A204.1 (cell line): ENCODE measurements around the gene ENTPD5.

Source experiments
- FAIRE-seq: peaks from 2 replicates; lab custom pipeline; 2012; peaks lifted over from hg19 to GRCh38; lab: Jason Lieb, UNC

The ENTPD5 gene, protein sequence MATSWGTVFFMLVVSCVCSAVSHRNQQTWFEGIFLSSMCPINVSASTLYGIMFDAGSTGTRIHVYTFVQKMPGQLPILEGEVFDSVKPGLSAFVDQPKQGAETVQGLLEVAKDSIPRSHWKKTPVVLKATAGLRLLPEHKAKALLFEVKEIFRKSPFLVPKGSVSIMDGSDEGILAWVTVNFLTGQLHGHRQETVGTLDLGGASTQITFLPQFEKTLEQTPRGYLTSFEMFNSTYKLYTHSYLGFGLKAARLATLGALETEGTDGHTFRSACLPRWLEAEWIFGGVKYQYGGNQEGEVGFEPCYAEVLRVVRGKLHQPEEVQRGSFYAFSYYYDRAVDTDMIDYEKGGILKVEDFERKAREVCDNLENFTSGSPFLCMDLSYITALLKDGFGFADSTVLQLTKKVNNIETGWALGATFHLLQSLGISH

DNA sequence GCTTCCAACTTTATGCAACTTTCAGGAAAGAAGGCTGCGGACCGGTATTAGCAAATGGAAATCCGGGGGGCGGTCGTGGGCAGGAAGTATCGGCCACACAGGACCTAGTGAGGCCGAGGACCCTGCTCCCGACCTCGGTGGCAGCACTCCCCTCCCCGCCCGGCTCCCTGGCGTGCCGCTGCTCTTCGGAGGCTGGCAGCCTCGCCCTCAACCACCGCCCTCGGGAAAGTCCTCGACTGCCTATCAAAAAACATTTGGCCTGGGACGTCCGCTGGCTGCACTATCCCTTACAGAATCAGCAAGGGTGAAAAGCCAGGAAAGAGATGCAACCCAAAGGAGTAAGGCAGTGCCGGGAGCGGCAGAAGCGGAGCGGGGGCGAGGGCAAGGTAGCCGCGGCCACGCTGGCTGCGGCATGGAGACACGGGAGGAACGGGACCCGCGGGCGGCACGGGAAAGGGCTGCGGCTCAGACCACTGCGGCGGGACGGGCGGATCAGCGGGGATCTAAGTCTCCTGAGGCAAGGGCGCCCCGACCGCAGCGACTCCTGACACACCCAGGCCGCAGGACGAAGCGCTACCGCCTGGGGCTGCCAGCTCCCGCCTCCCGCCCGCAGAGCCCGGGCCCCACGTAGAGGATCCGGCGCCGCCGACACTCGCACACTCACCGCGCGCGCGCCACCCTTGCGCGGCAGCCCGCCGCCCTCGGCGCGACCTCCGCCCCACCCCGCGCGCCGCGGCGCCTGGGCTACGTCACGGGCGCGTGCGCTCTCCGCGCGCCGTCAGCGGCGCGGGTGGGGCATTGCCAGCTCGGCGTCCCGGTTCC, at the start of gene ENTPD5, which contains the start of gene BBOF1:
Gene ENTPD5, minus strand, starts transcription at position 703 of the 822 bp plus-strand sequence. CDS start 31,186 bp downstream, outside the sequence.
Gene BBOF1, plus strand, starts transcription at position 764 of the 822 bp plus-strand sequence. CDS start 130 bp downstream, outside the sequence.
- no peak for FAIRE-seq

DNA sequence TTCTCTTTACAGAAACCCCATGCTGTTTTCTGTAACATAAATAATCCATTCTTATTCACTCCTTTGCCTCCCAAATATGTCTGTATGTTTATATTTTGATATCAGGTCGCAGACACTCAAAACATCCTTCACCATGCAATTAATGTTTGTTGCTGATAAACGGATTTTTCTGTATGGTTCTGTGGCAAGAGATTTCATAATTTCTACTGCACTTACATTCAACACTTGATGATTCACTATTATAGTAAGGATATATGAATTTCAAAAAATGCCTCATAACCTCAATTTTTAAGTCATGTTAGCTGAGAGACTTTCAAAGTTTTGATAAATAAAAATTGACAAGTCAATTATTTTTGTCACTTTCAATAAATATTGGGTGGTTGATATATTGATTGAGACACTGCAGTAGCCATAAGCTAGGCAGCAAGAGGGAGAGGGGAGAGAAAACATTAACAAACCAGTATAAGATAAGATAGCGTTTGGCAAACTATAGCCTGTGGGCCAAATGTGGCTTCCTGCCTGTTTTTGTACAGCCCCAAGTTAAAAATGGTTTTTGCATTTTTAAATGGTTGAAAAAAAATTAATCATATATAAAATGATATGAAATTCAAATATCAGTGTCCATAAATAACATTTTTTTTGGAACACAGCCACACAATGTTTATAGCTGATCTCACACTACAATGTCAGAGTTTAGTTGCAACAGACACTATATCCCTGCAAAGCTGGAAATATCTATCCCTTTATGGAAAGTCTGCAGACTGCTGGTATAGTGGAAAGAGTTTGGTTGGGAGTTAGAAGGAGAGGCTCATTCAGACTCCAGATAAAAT, 46.9 kb upstream of the ENTPD5 start:
- FAIRE-seq = no peak

DNA sequence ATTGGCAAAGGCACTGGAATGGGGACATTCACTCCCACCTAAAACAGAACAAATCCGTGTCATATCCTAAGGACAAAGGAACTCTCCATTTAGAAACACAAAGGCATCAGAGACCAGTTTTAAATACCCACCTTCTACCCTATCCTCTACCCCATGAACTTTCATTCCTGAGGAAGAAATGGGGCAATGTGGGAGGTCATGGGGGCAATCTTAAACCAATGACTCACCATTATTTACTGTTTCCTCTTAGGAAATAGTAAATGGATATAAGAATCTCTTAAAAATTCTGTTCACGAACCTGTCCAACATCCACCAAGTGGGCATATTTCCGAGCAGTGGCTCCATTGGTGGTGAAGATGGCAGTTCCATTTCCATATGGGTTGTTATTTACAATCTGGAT, 45.8 kb upstream of the ENTPD5 start:
- FAIRE-seq = no peak

DNA sequence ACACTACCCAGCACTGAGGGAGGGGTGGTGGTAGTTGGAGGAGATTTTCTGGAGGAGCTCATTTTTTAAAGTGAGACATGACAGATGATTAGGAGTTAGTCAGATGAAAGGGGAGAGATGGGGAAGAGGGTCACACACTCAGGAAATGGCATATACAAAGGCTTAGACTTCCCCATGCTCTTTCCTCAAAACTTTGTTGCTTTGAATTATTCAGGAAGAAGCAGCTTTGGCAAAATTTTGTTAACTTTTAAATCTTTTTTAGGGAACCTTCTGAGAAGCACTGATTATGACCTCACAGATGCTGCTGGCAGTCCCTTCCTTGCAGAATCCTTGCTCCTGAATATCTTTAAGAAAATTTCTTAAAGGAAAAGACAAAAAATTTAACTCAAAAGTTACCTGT, 45.3 kb upstream of the ENTPD5 start:
- FAIRE-seq = no peak

DNA sequence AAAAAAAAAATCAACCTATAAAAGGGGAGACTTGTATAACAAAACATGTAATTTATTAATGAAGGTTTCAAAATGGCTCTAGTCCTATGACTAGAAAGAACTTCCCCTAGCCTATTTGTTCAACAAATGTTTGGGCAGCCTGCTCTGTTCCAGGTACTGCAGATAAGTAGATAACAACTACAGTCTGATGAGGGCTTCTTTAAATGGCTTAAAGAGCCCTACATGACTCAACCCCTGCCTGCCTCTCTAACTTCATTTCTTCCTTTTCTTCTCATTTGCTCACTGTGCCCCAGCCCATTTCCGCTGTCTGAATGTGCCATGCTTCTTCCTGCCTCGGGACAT, 43.7 kb upstream of the ENTPD5 start:
- FAIRE-seq = no peak

DNA sequence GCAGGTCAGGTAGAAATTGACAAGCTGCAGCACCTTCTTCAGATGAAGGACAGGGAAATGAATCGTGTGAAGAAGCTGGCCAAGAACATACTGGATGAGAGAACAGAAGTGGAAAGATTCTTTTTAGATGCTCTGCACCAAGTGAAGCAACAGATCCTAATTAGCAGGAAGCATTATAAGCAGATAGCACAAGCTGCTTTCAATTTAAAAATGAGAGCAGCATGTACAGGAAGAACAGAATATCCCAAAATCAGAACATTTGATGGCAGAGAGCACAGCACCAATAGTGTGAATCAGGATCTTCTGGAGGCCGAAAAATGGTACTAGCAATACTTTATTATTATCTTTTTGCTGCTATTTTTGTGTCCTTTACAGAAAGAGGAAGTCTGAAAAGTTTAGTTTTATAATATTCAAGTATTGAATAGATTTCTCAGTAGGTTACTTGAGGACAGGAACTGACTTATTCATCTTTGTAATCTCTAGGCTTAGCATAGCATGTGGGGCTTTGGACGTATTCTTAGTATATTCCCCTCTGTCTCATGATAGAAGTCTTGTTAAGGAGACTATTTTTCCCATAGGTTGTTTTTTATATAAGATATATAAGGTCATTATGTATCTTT, 30.9 kb upstream of the ENTPD5 start:
- no peak for FAIRE-seq

DNA sequence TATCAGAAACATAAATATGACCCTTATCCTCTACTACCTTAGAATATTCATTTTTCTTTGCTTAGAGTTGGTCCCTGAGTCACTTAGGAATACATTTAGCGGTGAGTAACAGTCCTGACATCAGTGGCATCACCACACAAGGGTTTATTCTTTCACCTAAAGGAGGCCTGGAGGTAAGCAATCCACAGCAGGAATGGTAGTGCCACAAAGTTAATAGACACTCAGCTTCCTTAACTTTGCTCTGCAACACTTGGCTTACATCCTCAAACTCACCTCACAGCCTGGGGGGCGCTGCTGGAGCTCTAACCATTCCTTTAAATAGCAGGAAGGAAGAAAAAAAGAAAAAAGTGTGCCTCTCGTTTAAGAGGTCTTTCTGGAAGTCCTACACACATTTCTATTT, 29.2 kb upstream of the ENTPD5 start:
- no peak for FAIRE-seq

DNA sequence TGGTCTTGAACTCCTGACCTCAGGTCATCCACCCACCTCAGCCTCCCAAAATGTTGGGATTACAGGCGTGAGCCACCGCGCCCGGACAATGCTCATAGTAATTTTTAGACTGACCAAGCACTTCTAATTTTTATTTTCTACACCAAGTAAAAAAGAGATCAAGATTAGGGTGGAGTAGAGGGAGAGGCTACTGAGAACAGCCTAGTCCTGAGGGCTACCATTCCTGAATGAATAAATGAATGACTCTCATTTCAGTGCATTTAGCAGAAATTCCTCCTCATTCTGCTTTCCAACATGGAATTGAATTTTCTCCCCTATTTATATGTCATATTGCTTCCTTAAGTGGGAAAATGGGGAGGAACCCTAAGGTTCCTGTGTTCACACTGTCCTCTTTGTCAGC, 26.4 kb upstream of the ENTPD5 start:
- no peak for FAIRE-seq

DNA sequence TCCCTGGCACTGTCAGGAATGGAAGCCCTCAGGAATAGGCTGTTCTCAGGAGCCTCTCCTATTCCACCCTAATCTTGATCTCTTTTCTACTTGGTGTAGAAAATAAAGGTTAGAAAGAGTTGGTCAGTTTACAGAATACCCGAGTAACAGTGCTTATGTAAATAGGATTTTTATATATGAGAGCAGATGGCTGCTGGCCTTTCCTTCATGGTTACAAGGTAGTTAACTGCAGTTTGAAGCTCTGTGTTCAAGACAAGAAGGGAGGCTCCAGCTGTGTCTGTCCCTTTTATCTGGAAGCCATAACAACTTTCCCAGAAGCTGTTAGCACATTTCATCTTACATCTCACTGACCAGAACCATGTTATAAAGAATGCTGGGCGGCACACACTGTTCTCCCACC, 23.2 kb upstream of the ENTPD5 start:
- no peak for FAIRE-seq

DNA sequence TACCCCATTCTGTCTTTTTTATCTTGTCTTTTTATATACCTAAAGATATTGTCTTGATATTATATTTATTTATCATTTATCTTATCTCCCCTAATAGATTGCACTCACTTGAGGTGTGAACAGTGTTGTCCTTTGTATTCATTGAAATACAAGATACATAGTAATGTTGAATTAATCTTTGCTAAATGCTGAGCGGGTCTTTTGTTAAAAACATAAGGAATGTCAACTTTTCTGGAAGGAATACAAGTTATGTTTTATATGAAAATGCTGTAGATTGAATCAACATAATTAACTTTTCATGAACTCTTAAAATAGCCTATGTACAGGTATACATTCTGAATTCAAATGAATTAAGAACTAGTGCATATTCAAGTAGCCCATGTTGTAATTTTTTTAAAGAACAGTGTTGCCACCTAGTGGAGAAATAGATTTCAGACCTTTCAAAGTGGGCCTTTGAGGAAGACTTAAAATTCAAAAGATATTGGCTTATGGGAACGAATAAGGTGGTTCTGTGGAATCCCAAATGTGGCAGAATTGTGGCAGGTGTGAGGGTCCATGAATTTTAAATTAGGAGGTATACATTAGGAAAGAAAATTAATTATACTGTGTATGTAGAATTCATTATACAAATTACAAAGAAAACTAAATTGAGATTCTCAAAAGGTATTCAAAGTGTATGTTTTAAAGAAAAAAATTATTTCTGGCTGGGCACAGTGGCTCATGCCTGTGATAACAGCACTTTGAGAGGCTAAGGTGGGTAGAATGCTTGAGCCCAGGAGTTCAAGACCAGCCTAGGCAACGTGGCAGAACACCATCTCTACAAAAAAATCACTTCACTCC, 19.2 kb upstream of the ENTPD5 start:
- FAIRE-seq = peak; percentile 97

DNA sequence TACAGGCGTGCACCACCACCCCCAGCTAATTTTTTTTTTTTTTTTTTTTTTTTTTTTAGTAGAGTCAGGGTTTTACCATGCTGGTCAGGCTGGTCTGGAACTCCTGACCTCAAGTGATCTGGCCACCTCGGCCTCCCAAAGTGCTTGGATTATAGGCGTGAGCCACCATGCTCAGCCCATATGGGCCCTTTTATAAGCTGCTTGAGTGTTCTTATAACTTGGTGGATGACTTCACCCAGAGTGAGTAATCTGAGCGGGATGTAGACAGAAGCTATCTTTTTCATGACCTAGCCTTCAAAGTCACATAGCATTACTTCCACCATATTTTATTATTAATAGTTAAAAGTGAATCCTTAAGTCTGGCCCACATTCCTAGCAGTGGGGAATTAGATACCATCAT, 16.5 kb upstream of the ENTPD5 start:
- no peak for FAIRE-seq

DNA sequence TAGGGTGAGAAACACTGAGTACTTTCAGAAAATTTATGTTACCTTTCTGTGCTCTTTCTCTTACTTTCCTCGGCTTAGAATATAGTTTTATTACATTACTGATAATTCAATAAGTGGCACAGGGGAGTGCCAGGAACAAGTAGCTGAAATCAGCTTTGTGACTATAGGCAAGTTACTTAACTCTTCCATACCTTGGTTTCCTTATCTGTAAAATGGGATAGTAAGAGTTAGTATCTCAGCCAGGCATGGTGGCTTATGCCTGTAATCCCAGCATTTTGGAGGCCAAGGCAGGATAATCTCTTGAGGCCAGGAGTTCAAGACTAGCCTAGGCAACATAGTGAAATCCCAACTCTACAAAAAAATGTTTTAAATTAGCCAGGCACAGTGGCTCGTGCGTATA, 15.5 kb upstream of the ENTPD5 start:
- FAIRE-seq = no peak

DNA sequence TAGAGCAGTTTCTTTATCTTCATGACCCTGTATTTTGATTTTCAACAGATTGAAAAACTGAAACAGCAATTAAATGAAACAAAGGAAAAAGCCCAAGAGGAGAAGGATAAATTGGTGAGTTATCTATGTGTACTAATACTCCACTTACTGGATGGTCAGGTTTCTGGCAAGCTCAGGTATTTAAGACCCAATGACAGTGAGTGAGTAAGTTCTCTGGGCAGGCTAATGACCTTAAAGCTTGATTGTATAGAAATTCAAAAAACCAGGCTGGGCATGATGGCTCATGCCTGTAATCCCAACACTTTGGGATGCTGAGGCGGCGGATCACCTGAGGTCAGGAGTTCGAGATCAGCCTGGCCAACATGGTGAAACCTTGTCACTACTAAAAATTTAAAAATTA, 10.0 kb upstream of the ENTPD5 start:
- FAIRE-seq = no peak

DNA sequence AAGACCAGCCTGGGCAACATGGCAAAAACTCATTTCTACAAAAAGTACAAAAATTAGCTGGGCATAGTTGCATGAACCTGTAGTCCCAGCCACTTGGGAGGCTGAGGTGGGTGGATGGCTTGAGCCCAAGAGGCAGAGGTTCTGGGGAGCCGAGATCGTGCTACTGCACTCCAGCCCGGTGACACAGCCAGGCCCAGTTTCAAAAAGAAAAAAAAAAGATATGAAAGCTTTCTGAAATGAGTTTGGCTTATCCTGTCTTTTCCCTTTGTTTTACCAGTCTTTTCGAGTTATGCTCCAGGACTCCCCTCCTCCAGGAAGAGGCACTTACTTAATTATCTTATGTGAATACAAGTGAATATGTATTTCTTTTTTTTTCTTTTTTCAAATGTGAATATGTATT, 3.3 kb upstream of the ENTPD5 start:
- no peak for FAIRE-seq

DNA sequence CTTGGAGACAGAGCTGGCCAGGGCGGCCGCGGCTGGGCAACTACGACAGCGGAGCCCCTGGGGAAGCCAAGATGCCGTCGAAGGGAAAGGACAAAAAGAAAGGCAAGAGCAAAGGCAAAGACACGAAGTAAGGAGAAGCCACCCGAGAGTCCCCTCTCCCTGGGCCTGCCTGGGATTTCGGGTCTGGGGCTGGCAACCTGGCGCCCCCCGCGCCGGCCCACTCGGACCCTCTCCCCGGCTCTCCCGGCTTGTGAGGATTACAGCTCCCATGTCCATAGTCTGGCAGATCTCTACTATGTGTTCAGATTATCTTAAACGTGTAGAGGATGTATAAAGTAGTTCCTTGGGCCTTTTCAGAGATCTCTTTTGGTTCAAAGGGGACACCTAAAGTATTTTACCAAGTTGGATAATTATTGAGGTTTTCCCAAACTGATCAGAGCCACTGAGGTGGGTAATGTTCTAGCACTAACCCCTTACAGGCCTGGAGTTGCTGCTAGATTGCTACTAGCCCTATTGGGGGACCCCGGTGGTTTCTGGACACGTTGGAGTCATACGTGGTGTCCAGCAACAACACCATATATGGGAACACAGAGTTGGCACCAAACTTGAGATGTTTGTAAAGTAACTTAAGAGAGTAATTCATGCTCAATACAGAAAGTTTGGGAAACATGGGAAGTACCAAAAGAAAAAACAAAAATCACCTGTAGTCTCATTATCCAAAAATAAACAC, 485 bp upstream of the ENTPD5 start:
- FAIRE-seq = no peak

DNA sequence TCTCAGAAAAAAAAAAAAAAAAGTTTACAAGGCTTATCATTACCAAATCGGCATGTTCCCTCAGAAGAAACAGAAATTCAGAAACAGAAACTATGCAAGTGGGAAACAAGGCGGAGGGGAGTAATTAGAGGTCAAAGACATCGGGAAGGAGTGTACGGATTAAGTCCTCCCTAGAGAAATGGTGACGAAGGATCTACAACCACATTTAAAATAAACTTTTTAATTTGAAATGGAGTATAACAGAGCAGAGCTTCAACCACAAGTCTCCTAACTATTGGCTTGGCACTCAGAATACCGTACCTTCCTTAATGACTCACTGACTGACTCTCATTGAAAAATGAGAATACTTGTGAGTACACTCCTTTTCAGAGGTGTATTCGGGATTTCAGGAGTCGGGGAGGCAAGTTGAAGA, 908 bp downstream of the ENTPD5 start:
- FAIRE-seq = no peak

DNA sequence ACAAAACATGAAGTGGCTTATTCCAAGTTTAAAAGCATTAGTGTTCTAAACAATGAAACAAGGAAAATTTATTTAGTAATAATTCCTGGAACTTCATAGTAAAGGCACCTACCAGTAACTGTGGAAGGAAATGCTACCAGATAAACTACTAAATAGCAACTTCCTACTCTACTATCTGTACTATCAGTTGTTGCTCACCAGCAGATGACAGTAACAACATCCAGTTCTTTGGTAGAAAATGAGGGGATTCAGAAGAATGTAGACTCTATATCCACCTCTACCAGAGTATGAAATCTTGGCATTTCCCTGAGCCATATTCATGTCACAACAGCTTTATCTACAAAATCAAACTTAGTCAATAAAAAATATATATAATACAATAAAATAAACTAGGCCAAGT, 3.1 kb downstream of the ENTPD5 start:
- no peak for FAIRE-seq

DNA sequence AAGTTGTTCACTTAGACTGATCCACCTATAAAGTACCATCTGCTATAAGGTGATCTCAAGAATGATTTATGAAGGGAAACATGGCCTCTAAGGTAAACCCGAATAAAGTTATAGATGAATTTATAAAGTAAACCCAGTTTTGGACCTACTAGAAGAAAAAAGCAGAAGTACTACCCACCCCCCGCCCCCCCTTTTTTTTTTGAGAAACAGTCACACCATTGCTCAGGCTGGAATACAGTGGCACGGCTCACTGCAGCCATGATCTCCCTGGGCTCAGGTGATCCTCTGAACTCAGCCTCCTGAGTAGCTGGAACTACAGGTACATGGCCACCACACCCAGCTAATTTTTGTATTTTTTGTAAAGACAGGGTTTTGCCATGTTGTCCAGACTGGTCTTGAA, 3.9 kb downstream of the ENTPD5 start:
- FAIRE-seq = no peak

DNA sequence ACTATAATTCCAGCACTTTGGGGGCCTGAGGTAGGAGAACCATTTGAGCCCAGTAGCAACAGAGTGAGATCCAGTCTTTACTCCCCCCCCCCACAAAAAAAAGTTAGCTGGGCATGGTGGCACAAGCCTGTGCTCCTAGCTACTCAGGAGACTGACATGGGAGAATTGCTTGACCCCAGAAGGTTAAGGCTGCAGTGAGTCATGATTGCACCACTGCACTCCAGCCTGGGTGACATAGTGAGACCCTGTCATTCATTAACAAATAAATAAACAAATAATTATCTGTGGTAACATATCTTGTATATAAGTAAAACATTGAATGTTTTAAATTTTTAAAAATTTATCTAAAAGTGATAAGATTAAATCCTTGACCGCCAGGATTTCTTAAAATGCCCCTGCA, 4.8 kb downstream of the ENTPD5 start:
- no peak for FAIRE-seq

DNA sequence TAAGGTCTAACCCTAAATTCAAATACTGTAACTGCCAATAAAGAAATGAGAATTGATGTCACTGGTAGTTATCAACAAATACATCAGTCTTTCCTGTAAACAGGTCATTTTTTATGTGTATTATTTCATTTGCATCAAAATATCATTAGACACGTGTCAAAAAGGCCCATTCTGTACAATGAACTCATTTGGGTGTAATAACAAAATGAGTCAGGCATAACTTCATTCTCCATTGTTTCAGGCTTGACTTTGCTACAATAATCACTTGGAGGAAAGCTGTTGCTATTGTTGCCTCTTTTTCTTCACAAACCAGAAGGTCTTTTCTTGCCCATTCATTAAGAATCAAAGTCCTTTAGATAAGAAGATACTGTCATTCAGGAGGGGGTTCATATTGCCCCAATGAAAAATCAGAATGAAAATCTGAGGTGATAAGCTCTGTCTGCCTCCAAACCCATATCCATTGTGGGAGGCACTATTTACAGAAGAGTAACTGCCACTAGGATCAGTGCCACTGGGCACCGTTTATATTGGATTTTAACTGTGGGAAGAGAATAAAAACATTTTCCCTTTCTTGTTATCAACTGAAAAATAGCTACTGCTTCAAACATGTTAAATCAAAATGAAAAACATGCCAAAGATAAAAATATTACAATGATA, 10.1 kb downstream of the ENTPD5 start:
- no peak for FAIRE-seq
